GM19467 (cell line): ENCODE data around the gene SUMO2.
"Not testable (repeated sequence)": the region's sequence is repeated elsewhere in the genome, so short reads cannot be mapped to it uniquely, and the experiment has no call there.

Experiments used
- ATAC-seq: cut with Tn5 transposase; IDR thresholded peaks from one replicate; pipeline ENCODE4 v1.9.1; 2021; ENCODE audit warnings: mild to moderate bottlenecking, moderate library complexity; ENCODE audit not compliant: unreplicated experiment

Gene SUMO2

GRCh38 chr17:75182319-75182568 is 515 bp downstream of the SUMO2 start:
- ATAC-seq: no peak

- peak; percentile 17 for ATAC-seq
These were observed 996 bp downstream of the SUMO2 start for GRCh38 chr17:75181608-75182318.

GRCh38 chr17:75181110-75181509 is 1.6 kb downstream of the SUMO2 start:
- no peak for ATAC-seq

- ATAC-seq: no peak
These were observed 4.3 kb downstream of the SUMO2 start for GRCh38 chr17:75178453-75178852.

- no peak for ATAC-seq
These were observed 6.1 kb downstream of the SUMO2 start for GRCh38 chr17:75176625-75177024.

GRCh38 chr17:75174996-75175395 is 7.8 kb downstream of the SUMO2 start:
- ATAC-seq: no peak

- ATAC-seq: no peak
These were observed 9.2 kb downstream of the SUMO2 start for GRCh38 chr17:75173526-75173925.

- no peak for ATAC-seq
These were observed 13.8 kb downstream of the SUMO2 start for GRCh38 chr17:75168998-75169397.

GRCh38 chr17:75164606-75165005 is 18.2 kb downstream of the SUMO2 start:
- ATAC-seq: not testable (repeated sequence)

GRCh38 chr17:75163074-75163473 is 19.7 kb downstream of the SUMO2 start:
- no peak for ATAC-seq

GRCh38 chr17:75160211-75160610 is 22.5 kb downstream of the SUMO2 start:
- no peak for ATAC-seq

GRCh38 chr17:75159196-75160031 is 23.3 kb downstream of the SUMO2 start:
- ATAC-seq: no peak

GRCh38 chr17:75158480-75158879 is 24.3 kb downstream of the SUMO2 start:
- not testable (repeated sequence) for ATAC-seq

GRCh38 chr17:75155191-75155601 is 27.6 kb downstream of the SUMO2 start:
- ATAC-seq: no peak

GRCh38 chr17:75154195-75155106 is 28.3 kb downstream of the SUMO2 start, which contains the start of gene JPT1:
Gene JPT1, minus strand, starts transcription at chr17:75154512. Its CDS starts 115 bp downstream, at chr17:75154397.
- ATAC-seq: peak; percentile 91

GRCh38 chr17:75153780-75154194 is 29.0 kb downstream of the SUMO2 start:
- no peak for ATAC-seq

GRCh38 chr17:75152922-75153779 is 29.6 kb downstream of the SUMO2 start:
- no peak for ATAC-seq

GRCh38 chr17:75152523-75152921 is 30.2 kb downstream of the SUMO2 start:
- ATAC-seq: no peak

- no peak for ATAC-seq
These were observed 30.8 kb downstream of the SUMO2 start for GRCh38 chr17:75151930-75152329.

- no peak for ATAC-seq
These were observed 34.7 kb downstream of the SUMO2 start for GRCh38 chr17:75147878-75148546.
